ENCODE results near the gene HIVEP1. TPM values are rescaled to one million over a fixed set of nuclear protein-coding genes. Genes with fewer than 3 reads are reported as not detected.

The HIVEP1 gene
- total RNA-seq, 1 experiment from 2014 or later: 24.2 TPM

GRCh38 chr6:12158686-12159415 lies 146.7 kb downstream of the HIVEP1 start:
- Histone ChIP-seq H4K20me1 (ENCODE audit: insufficient read depth) (no peaks in the 10 kb centered on the region), H3K36me3 (ENCODE audit: low read depth) (peaks cover 7% of the 10 kb centered on the region; the same call in 1 of the 2 replicates), H2AFZ (no peak overlapping the region), H3K9me2 (ENCODE audit: insufficient read depth) (no peaks in the 10 kb centered on the region), H3F3A (ENCODE audit: insufficient read depth, low read depth) (no peaks in the 10 kb centered on the region), H3K27me3 (ENCODE audit: insufficient read depth, low read depth) (no peaks in the 10 kb centered on the region), H3K4me1 (replicated peaks; ENCODE audit: insufficient read depth) (no peaks in the 10 kb centered on the region), H3K9me3 (ENCODE audit: insufficient read depth, low read depth) (no peaks in the 10 kb centered on the region), H3K27ac (no peak overlapping the region), H3K4me3 (no peak overlapping the region), H3K79me2 (ENCODE audit: low read depth) (no peaks in the 10 kb centered on the region), H3K4me2 (no peak overlapping the region)
- ChIA-PET POLR2A (ENCODE audit: unreplicated experiment) (no interaction called here), CTCF (no interaction called here)
- no TSS peak for BruUV-seq (replicated peaks)
- intact Hi-C loops (cut with micrococcal nuclease; ENCODE audit: unreplicated experiment): no loop called here
- TF ChIP-seq CTCF (conservative IDR thresholded peaks at IDR 0.05) (peak; percentile 38; the same call in 1 of the 2 replicates), EZH2 (IDR thresholded peaks at IDR 0.05; ENCODE audit: low read depth) (no peak)
- DNase-seq: no peak

- Histone ChIP-seq H3K27ac (no peak overlapping the region), H3K9me2 (ENCODE audit: insufficient read depth) (no peaks in the 10 kb centered on the region), H2AFZ (no peak overlapping the region), H3K79me2 (ENCODE audit: low read depth) (no peaks in the 10 kb centered on the region), H4K20me1 (ENCODE audit: insufficient read depth) (no peaks in the 10 kb centered on the region), H3K4me3 (no peak overlapping the region), H3K36me3 (ENCODE audit: low read depth) (peaks cover 11% of the 10 kb centered on the region; the same call in 1 of the 2 replicates), H3K4me2 (no peak overlapping the region), H3K4me1 (replicated peaks; ENCODE audit: insufficient read depth) (peaks cover 8% of the 10 kb centered on the region; the same call in 1 of the 2 replicates), H3K9me3 (ENCODE audit: insufficient read depth, low read depth) (no peaks in the 10 kb centered on the region; the same call in 1 of the 2 replicates), H3K27me3 (ENCODE audit: insufficient read depth, low read depth) (no peaks in the 10 kb centered on the region), H3F3A (ENCODE audit: insufficient read depth, low read depth) (no peaks in the 10 kb centered on the region; the same call in 1 of the 2 replicates)
- no peak for DNase-seq
- TF ChIP-seq CTCF (conservative IDR thresholded peaks at IDR 0.05): no peak
- TF ChIP-seq EZH2 (IDR thresholded peaks at IDR 0.05; ENCODE audit: low read depth): no peak
- ChIA-PET CTCF (interaction anchor here (0.5 kb wide), 1 partner anchor 128 kb away, joined by 3 read pairs; no protein-coding TSS in a partner anchor), POLR2A (ENCODE audit: unreplicated experiment) (no interaction called here)
- intact Hi-C loops (cut with micrococcal nuclease; ENCODE audit: unreplicated experiment): no loop called here
- no TSS peak for BruUV-seq (replicated peaks)
These were observed 148.2 kb downstream of the HIVEP1 start for GRCh38 chr6:12160326-12160725.

GRCh38 chr6:12162213-12162612 lies 150.1 kb downstream of the HIVEP1 start:
- Histone ChIP-seq H2AFZ (no peak overlapping the region), H3K27me3 (ENCODE audit: insufficient read depth, low read depth) (no peaks in the 10 kb centered on the region), H3K9me2 (ENCODE audit: insufficient read depth) (no peaks in the 10 kb centered on the region), H3K9me3 (ENCODE audit: insufficient read depth, low read depth) (no peaks in the 10 kb centered on the region; the same call in 1 of the 2 replicates), H3K4me2 (no peak overlapping the region), H3K36me3 (ENCODE audit: low read depth) (peaks cover 11% of the 10 kb centered on the region; the same call in 1 of the 2 replicates), H4K20me1 (ENCODE audit: insufficient read depth) (no peaks in the 10 kb centered on the region), H3K4me1 (replicated peaks; ENCODE audit: insufficient read depth) (peaks cover 8% of the 10 kb centered on the region; the same call in 1 of the 2 replicates), H3F3A (ENCODE audit: insufficient read depth, low read depth) (peaks cover 11% of the 10 kb centered on the region), H3K4me3 (no peak overlapping the region), H3K27ac (no peak overlapping the region), H3K79me2 (ENCODE audit: low read depth) (no peaks in the 10 kb centered on the region)
- TF ChIP-seq CTCF (conservative IDR thresholded peaks at IDR 0.05) (no peak), EZH2 (IDR thresholded peaks at IDR 0.05; ENCODE audit: low read depth) (no peak)
- DNase-seq: no peak
- POLR2A ChIA-PET (ENCODE audit: unreplicated experiment): no interaction called here
- BruUV-seq (replicated peaks): no TSS peak
- intact Hi-C loops (cut with micrococcal nuclease; ENCODE audit: unreplicated experiment): no loop called here
- CTCF ChIA-PET: interaction anchor here (0.6 kb wide), 1 partner anchor 50 kb away, joined by 3 read pairs; no protein-coding TSS in a partner anchor

All from PC-9 (cell line).